GM11168 (cell line): ENCODE data around the gene TNFSF10.
"Not testable (repeated sequence)": the region's sequence is repeated elsewhere in the genome, so short reads cannot be mapped to it uniquely, and the experiment has no call there.

Experiments used
- in situ Hi-C: fragments of 300-500 bp; cut with MboI; formaldehyde crosslinking; loops from one replicate; pipeline ENCODE4 v1.12.0; 2022; ENCODE audit warnings: low sequenced_read_pairs; ENCODE audit not compliant: unreplicated experiment

TNFSF10 gene

GRCh38 chr3:172546105-172546504 is 22.9 kb upstream of the TNFSF10 start:
- in situ Hi-C loops = no loop called here

- in situ Hi-C loops = no loop called here
Observed at GRCh38 chr3:172544404-172544803, 21.2 kb upstream of the TNFSF10 start.

DNA sequence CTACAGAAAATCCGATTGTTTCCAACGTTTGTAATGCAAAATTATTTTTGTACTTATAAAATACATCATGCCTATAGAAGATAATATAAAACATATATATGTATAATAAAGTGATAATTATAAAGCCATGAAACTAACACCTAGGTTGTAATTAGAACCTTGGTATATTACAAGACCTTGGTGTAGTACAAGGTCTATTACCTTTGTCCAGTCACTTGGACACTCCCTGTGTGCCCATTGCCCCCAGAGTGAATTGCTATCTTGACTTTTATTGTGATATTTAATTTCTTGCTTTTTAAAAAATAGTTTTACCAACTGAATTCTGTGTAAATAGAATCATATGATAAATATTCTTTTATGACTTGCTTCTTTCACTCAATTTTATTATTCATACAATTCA is 20.7 kb upstream of the TNFSF10 start:
- in situ Hi-C loops = no loop called here

DNA sequence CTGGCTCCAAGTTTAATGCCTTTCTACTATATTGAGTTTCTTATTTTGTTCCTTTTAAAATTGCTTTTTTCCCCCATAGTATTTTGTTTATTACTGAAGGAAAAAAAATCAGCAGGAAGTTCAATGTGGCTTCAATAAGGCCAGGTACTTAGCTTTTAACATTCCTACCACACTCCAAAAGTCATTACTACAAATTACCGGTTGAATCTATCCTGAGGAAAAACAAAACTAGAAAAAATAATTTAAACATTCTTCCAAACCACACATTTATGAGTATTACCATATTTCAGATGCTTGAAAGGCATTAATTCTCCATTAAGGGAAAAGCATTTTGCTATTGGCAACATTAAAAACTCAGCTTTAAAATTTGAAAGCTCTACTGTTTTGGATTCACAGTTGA is 20.2 kb upstream of the TNFSF10 start:
- in situ Hi-C loops = no loop called here

GRCh38 chr3:172542999-172543398 is 19.8 kb upstream of the TNFSF10 start:
- in situ Hi-C loops = no loop called here

- in situ Hi-C loops = no loop called here
Observed at GRCh38 chr3:172541945-172542488, 18.8 kb upstream of the TNFSF10 start.

DNA sequence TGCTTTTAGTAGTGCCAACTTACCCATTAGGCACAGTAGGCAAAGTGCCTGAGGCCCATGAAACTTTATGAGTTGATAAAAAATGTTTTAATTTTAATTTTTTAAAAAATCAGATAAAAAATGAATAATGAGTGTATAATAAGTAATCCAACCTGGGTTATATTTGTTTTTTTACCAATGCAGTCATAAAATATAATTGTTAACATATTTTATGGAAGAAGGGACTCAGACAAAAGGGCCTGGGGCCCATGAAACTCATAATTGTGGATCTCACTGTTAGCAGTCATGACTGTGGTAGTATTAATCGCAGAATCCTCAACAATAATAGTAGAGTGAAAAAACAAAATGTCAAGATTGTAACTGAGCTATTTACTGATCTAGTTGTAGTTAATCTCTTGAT is 16.8 kb upstream of the TNFSF10 start:
- in situ Hi-C loops = no loop called here

DNA sequence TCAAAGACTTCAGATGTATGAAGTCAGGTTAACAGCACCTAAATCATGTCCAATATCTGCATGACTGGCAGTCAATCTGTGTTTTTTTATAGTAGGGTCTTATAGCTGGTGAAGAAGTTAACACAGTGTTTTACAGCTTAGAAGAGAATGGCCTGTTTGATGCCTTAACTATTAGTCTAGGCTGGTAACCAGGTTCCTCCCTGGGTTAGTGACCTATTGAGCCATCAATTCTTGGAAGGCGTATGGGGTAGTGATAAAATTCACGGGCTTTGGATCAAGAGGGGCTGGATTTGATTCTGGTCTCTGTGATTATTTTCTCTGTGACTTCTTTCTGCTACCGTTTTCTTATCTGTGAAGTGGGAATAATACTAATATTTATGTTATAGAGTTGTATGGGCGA is 16.0 kb upstream of the TNFSF10 start:
- in situ Hi-C loops = no loop called here

GRCh38 chr3:172538368-172539151 is 15.3 kb upstream of the TNFSF10 start:
- in situ Hi-C loops = no loop called here

- in situ Hi-C loops = no loop called here
Observed at GRCh38 chr3:172537507-172538158, 14.4 kb upstream of the TNFSF10 start.

- in situ Hi-C loops = no loop called here
Observed at GRCh38 chr3:172536993-172537419, 13.8 kb upstream of the TNFSF10 start.

GRCh38 chr3:172536505-172536904 is 13.3 kb upstream of the TNFSF10 start:
- in situ Hi-C loops = no loop called here

DNA sequence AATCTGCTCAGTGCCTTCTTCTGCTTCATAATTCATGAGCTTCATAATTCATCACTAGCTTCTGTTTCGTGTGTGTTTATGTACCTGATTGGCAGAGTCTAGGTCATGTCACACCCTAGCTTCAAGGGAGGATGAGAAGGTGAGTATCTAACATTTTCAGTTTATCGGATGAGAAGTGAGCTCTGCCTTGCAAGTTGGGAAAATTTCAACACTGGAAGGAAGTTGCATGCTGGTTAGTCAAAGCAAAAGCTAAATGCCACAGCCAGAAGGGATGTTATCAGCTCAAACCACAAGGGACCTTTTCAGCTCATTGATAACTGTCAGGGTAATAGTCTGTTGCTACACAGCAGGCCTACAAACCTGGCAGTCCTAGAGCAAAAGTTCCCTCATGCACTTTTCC is 7.3 kb upstream of the TNFSF10 start:
- in situ Hi-C loops = no loop called here

- in situ Hi-C loops = no loop called here
Observed at GRCh38 chr3:172530101-172530561, 6.9 kb upstream of the TNFSF10 start.

GRCh38 chr3:172528677-172529076 is 5.4 kb upstream of the TNFSF10 start:
- in situ Hi-C loops = no loop called here

DNA sequence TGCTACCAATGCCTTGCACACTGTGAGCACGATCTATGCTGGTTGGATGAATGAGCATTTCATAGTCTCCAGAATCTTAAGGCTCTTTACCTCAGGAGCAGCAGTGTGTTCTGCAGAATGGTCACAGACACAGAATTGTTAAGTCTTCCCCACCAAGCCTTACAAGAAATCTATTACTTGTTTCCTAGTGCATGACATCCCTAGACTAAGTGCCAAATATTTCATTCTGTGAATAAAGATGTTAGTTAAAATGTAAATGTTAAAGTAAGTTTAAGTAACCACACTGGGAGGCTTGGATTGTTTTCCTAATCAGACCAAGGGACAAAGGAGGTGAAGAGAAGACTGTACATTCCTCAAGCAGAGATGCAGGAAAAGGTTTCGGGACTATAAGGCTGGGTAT is 4.1 kb upstream of the TNFSF10 start:
- in situ Hi-C loops = no loop called here

DNA sequence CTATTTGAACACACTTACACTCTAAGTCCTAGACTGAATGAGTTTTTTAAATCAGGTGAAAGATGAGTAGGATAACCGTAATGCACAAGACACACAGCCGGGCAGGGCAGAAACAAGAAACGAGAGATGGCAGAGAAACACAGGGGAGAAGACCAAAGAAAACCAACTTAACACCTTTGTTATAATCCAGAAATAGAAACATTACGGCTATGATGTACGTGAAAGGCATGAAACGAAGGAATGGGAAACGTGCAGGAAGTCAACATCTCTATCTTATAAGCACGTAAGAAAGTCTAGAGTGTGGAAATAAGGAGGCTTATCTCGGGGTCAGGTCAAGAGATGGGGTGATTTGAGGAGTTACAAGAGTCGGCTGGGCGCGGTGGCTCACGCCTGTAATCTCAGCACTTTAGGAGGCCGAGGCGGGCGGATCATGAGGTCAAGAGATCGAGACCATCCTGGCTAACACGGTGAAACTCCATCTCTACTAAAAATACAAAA is 1.9 kb upstream of the TNFSF10 start:
- in situ Hi-C loops = no loop called here

GRCh38 chr3:172524611-172525010 is 1.4 kb upstream of the TNFSF10 start:
- in situ Hi-C loops = no loop called here

DNA sequence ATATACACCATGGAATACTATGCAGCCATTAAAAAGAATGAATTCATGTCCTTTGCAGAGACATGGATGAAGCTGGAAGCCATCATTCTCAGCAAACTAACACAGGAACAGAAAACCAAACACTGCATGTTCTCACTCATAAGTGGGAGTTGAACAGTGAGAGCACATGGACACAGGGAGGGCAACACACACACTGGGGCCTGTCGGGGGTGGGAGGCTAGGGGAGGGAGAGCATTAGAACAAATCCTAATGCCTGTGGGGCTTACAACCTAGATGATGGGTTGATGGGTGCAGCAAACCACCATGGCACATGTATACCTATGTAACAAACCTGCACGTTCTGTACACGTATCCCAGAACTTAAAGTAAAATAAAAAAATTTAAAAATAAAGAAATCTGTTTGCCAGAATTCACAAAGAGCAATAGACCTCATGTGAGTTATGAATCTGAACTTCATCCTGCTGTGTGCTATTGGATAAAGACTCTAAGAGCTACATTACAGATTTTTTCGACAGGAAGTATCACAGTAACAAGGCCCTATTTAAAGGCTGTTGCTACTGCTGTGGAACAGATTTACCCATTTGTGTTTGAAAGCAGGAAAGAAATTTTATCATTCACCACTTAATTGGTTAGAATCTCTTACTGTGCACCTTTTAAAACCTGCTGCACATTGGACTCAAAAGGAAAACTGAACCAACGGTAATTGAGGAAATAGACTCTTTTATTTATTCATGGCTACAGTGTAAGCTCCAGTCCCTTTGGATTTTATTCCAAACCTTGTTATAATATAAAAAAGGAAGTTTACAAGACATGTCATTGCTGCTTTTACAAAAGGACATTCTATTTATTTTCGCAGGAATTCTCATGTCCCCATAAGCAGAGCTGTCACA is 1.1 kb downstream of the TNFSF10 start:
- in situ Hi-C loops = not testable (repeated sequence)

GRCh38 chr3:172520301-172520831 is 2.9 kb downstream of the TNFSF10 start:
- in situ Hi-C loops = no loop called here
